RWPE1 (cell line): ENCODE data around the gene RPP14.

Experiments
- CTCF ChIA-PET: fragments of 350-600 bp; sonication (Branson Sonifier 250); formaldehyde crosslinking; extraction: SDS; loops from one replicate; lab custom pipeline; 2021; lab: Yijun Ruan, JAX
- POLR2A ChIA-PET: fragments of 400-600 bp; formaldehyde crosslinking; extraction: SDS; loops from one replicate; lab custom pipeline; 2020; ENCODE audit warnings: antibody characterized with exemption; ENCODE audit not compliant: low non-redundant PET; lab: Yijun Ruan, JAX
- DNase-seq: peaks from one replicate; pipeline ENCODE4 v3.0.0; 2012; ENCODE audit warnings: low spot score
- H3K27ac ChIP-seq: fragments of 450-650 bp; 2 replicates; pipeline ENCODE4 v1.5.1; 2017
- CTCF ChIP-seq: fragments of 450-650 bp; conservative IDR thresholded peaks from 2 replicates; pipeline ENCODE4 v1.5.1; 2017; ENCODE audit warnings: low read depth, mild to moderate bottlenecking

The RPP14 gene

GRCh38 chr3:58305882-58306711, at the start of gene RPP14, which contains the start of gene HTD2:
TSS of gene RPP14 (plus strand) at chr3:58306245. CDS start at chr3:58310330, 4,085 bp downstream.
TSS of gene HTD2 (plus strand) at chr3:58306520. CDS start at chr3:58317614, 11,094 bp downstream.
- POLR2A ChIA-PET, result no interaction called here
- DNase-seq, result peak; percentile 88
- H3K27ac ChIP-seq, result peak within 1 kb of the TSS; percentile 94
- CTCF ChIA-PET, result interaction anchor here (0.6 to 2.5 kb wide), 14 partner anchors 10 to 707 kb away, joined by 3 to 8 read pairs (median 4); no protein-coding TSS in a partner anchor
- peak; percentile 95 for TF ChIP-seq CTCF

- ChIA-PET CTCF (no interaction called here), POLR2A (no interaction called here)
- no peak for DNase-seq
- no peak for TF ChIP-seq CTCF
- no peak overlapping the region for H3K27ac ChIP-seq
Measured at GRCh38 chr3:58256511-58256910, 49.5 kb upstream of the RPP14 start.

- POLR2A ChIA-PET, result no interaction called here
- no peak overlapping the region for H3K27ac ChIP-seq
- CTCF ChIA-PET, result no interaction called here
Measured at GRCh38 chr3:58258392-58259055, 47.5 kb upstream of the RPP14 start.

GRCh38 chr3:58260261-58260731, 45.7 kb upstream of the RPP14 start:
- DNase-seq, result no peak
- POLR2A ChIA-PET, result no interaction called here

More at GRCh38 chr3:58258392-58259055, 47.5 kb upstream of the RPP14 start:
- no peak for DNase-seq
- TF ChIP-seq CTCF, result no peak

GRCh38 chr3:58260733-58261132, 45.3 kb upstream of the RPP14 start:
- ChIA-PET CTCF (no interaction called here), POLR2A (no interaction called here)
- no peak for DNase-seq
- no peak overlapping the region for H3K27ac ChIP-seq
- TF ChIP-seq CTCF, result no peak

More at GRCh38 chr3:58260261-58260731, 45.7 kb upstream of the RPP14 start:
- TF ChIP-seq CTCF, result no peak
- CTCF ChIA-PET, result no interaction called here
- H3K27ac ChIP-seq, result no peak overlapping the region

- no peak for TF ChIP-seq CTCF
- CTCF ChIA-PET, result no interaction called here
- DNase-seq, result no peak
- POLR2A ChIA-PET, result no interaction called here
- no peak overlapping the region for H3K27ac ChIP-seq
Measured at GRCh38 chr3:58261954-58262666, 43.9 kb upstream of the RPP14 start.
